NOMO-1 treated with dmso at 0.1 percent for 144 hours (cell line): ENCODE measurements around the gene HOXC9.

Source experiments
- DNase-seq: peaks from one replicate; lab custom pipeline; 2025; ENCODE audit not compliant: unreplicated experiment; lab: John Stamatoyannopoulos, UW

Gene HOXC9

GRCh38 chr12:54000116-54001114, at the start of gene HOXC9:
Gene HOXC9 (plus strand): TSS chr12:54000161. CDS start chr12:54000189, 28 bp downstream.
- DNase-seq: no peak

- no peak for DNase-seq
These were observed 49.6 kb upstream of the HOXC9 start for GRCh38 chr12:53950437-53950773.

- no peak for DNase-seq
These were observed 49.0 kb upstream of the HOXC9 start for GRCh38 chr12:53950789-53951576.

- no peak for DNase-seq
These were observed 48.2 kb upstream of the HOXC9 start for GRCh38 chr12:53951577-53952334.

GRCh38 chr12:53952335-53952694, 47.6 kb upstream of the HOXC9 start:
- DNase-seq: no peak

GRCh38 chr12:53952871-53953734, 46.9 kb upstream of the HOXC9 start:
- no peak for DNase-seq

GRCh38 chr12:53953831-53954693, 45.9 kb upstream of the HOXC9 start:
- no peak for DNase-seq

GRCh38 chr12:53954694-53955035, 45.3 kb upstream of the HOXC9 start, which contains the start of gene HOXC12:
Gene HOXC12 (plus strand): TSS chr12:53954903. CDS start chr12:53954930, 27 bp downstream.
- DNase-seq: no peak

GRCh38 chr12:53955036-53955775, 44.8 kb upstream of the HOXC9 start:
- DNase-seq: no peak

- no peak for DNase-seq
These were observed 44.1 kb upstream of the HOXC9 start for GRCh38 chr12:53955776-53956250.

GRCh38 chr12:53956251-53956887, 43.6 kb upstream of the HOXC9 start:
- DNase-seq: no peak

GRCh38 chr12:53956914-53957536, 42.9 kb upstream of the HOXC9 start:
- no peak for DNase-seq

GRCh38 chr12:53958128-53958527, 41.8 kb upstream of the HOXC9 start:
- DNase-seq: no peak

GRCh38 chr12:53959314-53959713, 40.6 kb upstream of the HOXC9 start:
- no peak for DNase-seq

- no peak for DNase-seq
These were observed 39.6 kb upstream of the HOXC9 start for GRCh38 chr12:53960187-53961024.

GRCh38 chr12:53961025-53961761, 38.8 kb upstream of the HOXC9 start:
- DNase-seq: no peak
